HepG2 (cell line): ENCODE measurements around the gene HPDL. TPM values are rescaled to one million over a fixed set of nuclear protein-coding genes. Genes with fewer than 3 reads are reported as not detected.

Source experiments
- ATRX ChIP-seq: sonication (generic); formaldehyde crosslinking; IDR thresholded peaks from 2 replicates; pipeline ENCODE4 v1.4.0; 2020; ENCODE audit warnings: missing genetic modification reagents, borderline replicate concordance
- CC2D1A ChIP-seq: sonication (generic); formaldehyde crosslinking; IDR thresholded peaks from 2 replicates; pipeline ENCODE4 v1.8.1; 2023; ENCODE audit warnings: mild to moderate bottlenecking, missing genetic modification reagents
- DNMT3B ChIP-seq: conservative IDR thresholded peaks from 2 replicates; pipeline ENCODE4 v1.6.1; 2016; ENCODE audit warnings: missing biosample characterization, control low read depth
- IKZF4 ChIP-seq: sonication (generic); formaldehyde crosslinking; IDR thresholded peaks from 2 replicates; pipeline ENCODE4 v1.5.1; 2020; ENCODE audit warnings: borderline replicate concordance, mild to moderate bottlenecking, low read depth, missing genetic modification reagents; ENCODE audit errors: not compliant biosample characterization
- KMT2B ChIP-seq: IDR thresholded peaks from 2 replicates; pipeline ENCODE4 v1.6.1; 2016; ENCODE audit warnings: missing genetic modification reagents, missing compliant biosample characterization
- PBX2 ChIP-seq: IDR thresholded peaks from 2 replicates; pipeline ENCODE4 v1.6.1; 2016; ENCODE audit warnings: control low read depth
- SMAD1 ChIP-seq: sonication (generic); formaldehyde crosslinking; IDR thresholded peaks from 2 replicates; pipeline ENCODE4 v1.4.0; 2020; ENCODE audit warnings: missing genetic modification reagents, low read depth, mild to moderate bottlenecking, borderline replicate concordance
- SNAPC2 ChIP-seq: sonication (generic); formaldehyde crosslinking; IDR thresholded peaks from 2 replicates; pipeline ENCODE4 v1.8.1; 2022; ENCODE audit warnings: mild to moderate bottlenecking, missing genetic modification reagents
- ZBTB20 ChIP-seq: sonication (generic); formaldehyde crosslinking; IDR thresholded peaks from 2 replicates; pipeline ENCODE4 v1.8.1; 2023; ENCODE audit warnings: missing genetic modification reagents, low read depth, mild to moderate bottlenecking, borderline replicate concordance
- ZMYM4 ChIP-seq: sonication (generic); formaldehyde crosslinking; IDR thresholded peaks from 2 replicates; pipeline ENCODE4 v1.8.1; 2023; ENCODE audit warnings: mild to moderate bottlenecking, missing genetic modification reagents
- ZNF101 ChIP-seq: sonication (generic); formaldehyde crosslinking; IDR thresholded peaks from 2 replicates; pipeline ENCODE4 v1.4.0; 2020; ENCODE audit warnings: mild to moderate bottlenecking, low read depth, missing genetic modification reagents, borderline replicate concordance
- ZNF329 ChIP-seq: sonication (generic); formaldehyde crosslinking; IDR thresholded peaks from 2 replicates; pipeline ENCODE4 v1.9.0; 2021; ENCODE audit warnings: low read depth, mild to moderate bottlenecking, missing genetic modification reagents
- ZNF530 ChIP-seq: sonication (generic); formaldehyde crosslinking; IDR thresholded peaks from 2 replicates; pipeline ENCODE4 v1.5.0; 2020; ENCODE audit warnings: low read depth, mild to moderate bottlenecking, missing genetic modification reagents
- ZNF644 ChIP-seq: IDR thresholded peaks from 2 replicates; pipeline ENCODE4 v1.6.1; 2016; ENCODE audit warnings: low read depth
- ZNF652 ChIP-seq: IDR thresholded peaks from 2 replicates; pipeline ENCODE4 v1.6.1; 2016; ENCODE audit warnings: low read depth, borderline replicate concordance
- ZNF720 ChIP-seq: sonication (generic); formaldehyde crosslinking; IDR thresholded peaks from 2 replicates; pipeline ENCODE4 v1.4.0; 2020; ENCODE audit warnings: missing genetic modification reagents
- ZNF749 ChIP-seq: sonication (generic); formaldehyde crosslinking; IDR thresholded peaks from 2 replicates; pipeline ENCODE4 v1.8.0; 2022; ENCODE audit warnings: mild to moderate bottlenecking, missing genetic modification reagents, moderate library complexity, borderline replicate concordance
- ZNF768 ChIP-seq: sonication (generic); formaldehyde crosslinking; IDR thresholded peaks from 2 replicates; pipeline ENCODE4 v1.4.0; 2020; ENCODE audit warnings: missing genetic modification reagents
- polyA plus RNA-seq, 8 experiments: library from polyadenylated mRNA; depleted of rRNA in 3 of 8; stranded (reverse) in 7 of 8; unstranded in 1 of 8; fragments of >200 nt; fragmentation: Illumina TruSeq in 4 of 8; extraction: Trizol in 4 of 8; gene quantifications; 2 replicates each; pipeline versions ENCODE4 v1.2.1 to v1.2.3, GENCODE V29; 2011 to 2016; ENCODE audit warnings: low read depth in 4 of 8, missing spikeins in 1 of 8, mixed read lengths in 1 of 8; ENCODE audit not compliant: insufficient read depth in 1 of 8
- total RNA-seq, 5 experiments: library from RNA; depleted of rRNA; stranded (reverse); fragments of >200 nt; fragmentation: Illumina TruSeq; extraction: Trizol; gene quantifications; 2 replicates each; pipeline ENCODE4 v1.2.3, GENCODE V29; 2016; ENCODE audit warnings: low read depth in 1 of 5
- TF ChIP-seq, protein P1 (sequence below): sonication (generic); formaldehyde crosslinking; conservative IDR thresholded peaks from 2 replicates; pipeline ENCODE4 v1.4.0; 2020; ENCODE audit warnings: mild to moderate bottlenecking, missing genetic modification reagents, moderate library complexity
- TF ChIP-seq, protein P2 (sequence below), 2 experiments: IDR thresholded peaks; 2 replicates each; pipeline ENCODE4 v1.6.1; 2011 to 2012; ENCODE audit warnings: low read length in 2 of 2, borderline replicate concordance in 1 of 2, low read depth in 1 of 2, mild to moderate bottlenecking in 1 of 2, moderate library complexity in 1 of 2

The HPDL gene
- total and polyA plus RNA-seq, 2 of the 13 experiments (the other 11 are each of a cell fraction or from before 2014, with no cell fraction given), result not detected

- peak; percentile 84 for TF ChIP-seq ZNF329
- no peak for TF ChIP-seq SMAD1 (CRISPR knock-in tag)
- peak; percentile 50; the same call in 1 of the 2 replicates for TF ChIP-seq ZNF652 (CRISPR knock-in tag)
- no peak for TF ChIP-seq ZNF644
- TF ChIP-seq DNMT3B (CRISPR knock-in tag), result 0 out of 2 replicates have a peak, but pooled peaks have one; percentile 22
- TF ChIP-seq PBX2, result no peak
- TF ChIP-seq ZBTB20, result no peak
- TF ChIP-seq, protein P1, sequence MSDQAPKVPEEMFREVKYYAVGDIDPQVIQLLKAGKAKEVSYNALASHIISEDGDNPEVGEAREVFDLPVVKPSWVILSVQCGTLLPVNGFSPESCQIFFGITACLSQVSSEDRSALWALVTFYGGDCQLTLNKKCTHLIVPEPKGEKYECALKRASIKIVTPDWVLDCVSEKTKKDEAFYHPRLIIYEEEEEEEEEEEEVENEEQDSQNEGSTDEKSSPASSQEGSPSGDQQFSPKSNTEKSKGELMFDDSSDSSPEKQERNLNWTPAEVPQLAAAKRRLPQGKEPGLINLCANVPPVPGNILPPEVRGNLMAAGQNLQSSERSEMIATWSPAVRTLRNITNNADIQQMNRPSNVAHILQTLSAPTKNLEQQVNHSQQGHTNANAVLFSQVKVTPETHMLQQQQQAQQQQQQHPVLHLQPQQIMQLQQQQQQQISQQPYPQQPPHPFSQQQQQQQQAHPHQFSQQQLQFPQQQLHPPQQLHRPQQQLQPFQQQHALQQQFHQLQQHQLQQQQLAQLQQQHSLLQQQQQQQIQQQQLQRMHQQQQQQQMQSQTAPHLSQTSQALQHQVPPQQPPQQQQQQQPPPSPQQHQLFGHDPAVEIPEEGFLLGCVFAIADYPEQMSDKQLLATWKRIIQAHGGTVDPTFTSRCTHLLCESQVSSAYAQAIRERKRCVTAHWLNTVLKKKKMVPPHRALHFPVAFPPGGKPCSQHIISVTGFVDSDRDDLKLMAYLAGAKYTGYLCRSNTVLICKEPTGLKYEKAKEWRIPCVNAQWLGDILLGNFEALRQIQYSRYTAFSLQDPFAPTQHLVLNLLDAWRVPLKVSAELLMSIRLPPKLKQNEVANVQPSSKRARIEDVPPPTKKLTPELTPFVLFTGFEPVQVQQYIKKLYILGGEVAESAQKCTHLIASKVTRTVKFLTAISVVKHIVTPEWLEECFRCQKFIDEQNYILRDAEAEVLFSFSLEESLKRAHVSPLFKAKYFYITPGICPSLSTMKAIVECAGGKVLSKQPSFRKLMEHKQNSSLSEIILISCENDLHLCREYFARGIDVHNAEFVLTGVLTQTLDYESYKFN (CRISPR knock-in tag), result 0 out of 2 replicates have a peak, but pooled peaks have one; percentile 33
- TF ChIP-seq IKZF4 (CRISPR knock-in tag), result no peak
- peak; percentile 15; the same call in 1 of the 2 replicates for TF ChIP-seq KMT2B
- TF ChIP-seq SNAPC2 (CRISPR knock-in tag), result peak; percentile 81
- no peak for TF ChIP-seq CC2D1A
- TF ChIP-seq ZNF749, result no peak
- TF ChIP-seq ZNF720, result no peak
- no peak for TF ChIP-seq ZNF101 (CRISPR knock-in tag)
- TF ChIP-seq, protein P2, sequence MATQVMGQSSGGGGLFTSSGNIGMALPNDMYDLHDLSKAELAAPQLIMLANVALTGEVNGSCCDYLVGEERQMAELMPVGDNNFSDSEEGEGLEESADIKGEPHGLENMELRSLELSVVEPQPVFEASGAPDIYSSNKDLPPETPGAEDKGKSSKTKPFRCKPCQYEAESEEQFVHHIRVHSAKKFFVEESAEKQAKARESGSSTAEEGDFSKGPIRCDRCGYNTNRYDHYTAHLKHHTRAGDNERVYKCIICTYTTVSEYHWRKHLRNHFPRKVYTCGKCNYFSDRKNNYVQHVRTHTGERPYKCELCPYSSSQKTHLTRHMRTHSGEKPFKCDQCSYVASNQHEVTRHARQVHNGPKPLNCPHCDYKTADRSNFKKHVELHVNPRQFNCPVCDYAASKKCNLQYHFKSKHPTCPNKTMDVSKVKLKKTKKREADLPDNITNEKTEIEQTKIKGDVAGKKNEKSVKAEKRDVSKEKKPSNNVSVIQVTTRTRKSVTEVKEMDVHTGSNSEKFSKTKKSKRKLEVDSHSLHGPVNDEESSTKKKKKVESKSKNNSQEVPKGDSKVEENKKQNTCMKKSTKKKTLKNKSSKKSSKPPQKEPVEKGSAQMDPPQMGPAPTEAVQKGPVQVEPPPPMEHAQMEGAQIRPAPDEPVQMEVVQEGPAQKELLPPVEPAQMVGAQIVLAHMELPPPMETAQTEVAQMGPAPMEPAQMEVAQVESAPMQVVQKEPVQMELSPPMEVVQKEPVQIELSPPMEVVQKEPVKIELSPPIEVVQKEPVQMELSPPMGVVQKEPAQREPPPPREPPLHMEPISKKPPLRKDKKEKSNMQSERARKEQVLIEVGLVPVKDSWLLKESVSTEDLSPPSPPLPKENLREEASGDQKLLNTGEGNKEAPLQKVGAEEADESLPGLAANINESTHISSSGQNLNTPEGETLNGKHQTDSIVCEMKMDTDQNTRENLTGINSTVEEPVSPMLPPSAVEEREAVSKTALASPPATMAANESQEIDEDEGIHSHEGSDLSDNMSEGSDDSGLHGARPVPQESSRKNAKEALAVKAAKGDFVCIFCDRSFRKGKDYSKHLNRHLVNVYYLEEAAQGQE (IDR thresholded peaks at IDR 0.05; ENCODE audit: borderline replicate concordance in 1 of 2, low read depth in 1 of 2, low read length in 2 of 2), result no peak
- peak; percentile 85 for TF ChIP-seq ZNF768 (CRISPR knock-in tag)
- TF ChIP-seq ATRX (CRISPR knock-in tag), result no peak
- peak; percentile 85 for TF ChIP-seq ZMYM4 (CRISPR knock-in tag)
- no peak for TF ChIP-seq ZNF530 (CRISPR knock-in tag)
These were observed 23.0 kb upstream of the HPDL start (continued) for GRCh38 chr1:45303520-45304310.
